Gastroesophageal sphincter (tissue), 3 donors: Measurements from ENCODE around the gene SNRNP40.

Experiments
- POLR2A ChIP-seq, 2 donors: fragments of 450-650 bp; IDR thresholded peaks; one replicate each; pipeline ENCODE4 v1.6.1; 2017; ENCODE audit warnings: antibody characterized with exemption in 2 of 2, mild to moderate bottlenecking in 2 of 2, moderate library complexity in 1 of 2
- POLR2AphosphoS5 ChIP-seq: sonication (generic); formaldehyde crosslinking; IDR thresholded peaks from one replicate; pipeline ENCODE4 v1.6.1; 2017; ENCODE audit warnings: antibody characterized with exemption
- TF ChIP-seq, protein P1 (sequence below), 4 experiments: fragments of 200-600 bp in 2 of 4; fragments of 450-650 bp in 2 of 4; sonication (generic) in 1 of 4; IDR thresholded peaks; one replicate each; pipeline ENCODE4 v1.5.1; 2017 to 2019; ENCODE audit warnings: antibody characterized with exemption in 4 of 4, mild to moderate bottlenecking in 2 of 4, moderate library complexity in 2 of 4

DNA sequence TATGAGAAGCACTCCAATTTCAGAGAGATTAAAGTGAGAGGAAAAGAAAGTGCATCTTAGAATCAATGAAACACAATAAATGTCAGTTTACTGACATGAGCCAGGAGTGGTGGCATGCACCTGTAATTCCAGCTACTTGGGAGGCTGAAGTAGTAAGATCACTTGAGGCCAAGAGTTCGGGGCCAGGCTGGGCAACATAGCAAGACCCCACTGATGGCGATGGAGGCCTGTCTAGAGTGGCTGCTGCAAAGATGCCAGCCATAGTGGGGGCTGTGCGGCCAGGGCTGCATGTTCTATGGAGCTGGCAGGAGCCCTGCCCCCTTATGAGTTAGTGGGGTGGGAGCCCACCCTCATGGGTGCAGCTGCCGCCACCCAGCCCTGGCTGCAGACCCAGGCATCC lies 27.5 kb upstream of the SNRNP40 start:
- no peak for TF ChIP-seq POLR2AphosphoS5
- no peak for TF ChIP-seq POLR2A (IDR thresholded peaks at IDR 0.05)
- TF ChIP-seq, protein P1, sequence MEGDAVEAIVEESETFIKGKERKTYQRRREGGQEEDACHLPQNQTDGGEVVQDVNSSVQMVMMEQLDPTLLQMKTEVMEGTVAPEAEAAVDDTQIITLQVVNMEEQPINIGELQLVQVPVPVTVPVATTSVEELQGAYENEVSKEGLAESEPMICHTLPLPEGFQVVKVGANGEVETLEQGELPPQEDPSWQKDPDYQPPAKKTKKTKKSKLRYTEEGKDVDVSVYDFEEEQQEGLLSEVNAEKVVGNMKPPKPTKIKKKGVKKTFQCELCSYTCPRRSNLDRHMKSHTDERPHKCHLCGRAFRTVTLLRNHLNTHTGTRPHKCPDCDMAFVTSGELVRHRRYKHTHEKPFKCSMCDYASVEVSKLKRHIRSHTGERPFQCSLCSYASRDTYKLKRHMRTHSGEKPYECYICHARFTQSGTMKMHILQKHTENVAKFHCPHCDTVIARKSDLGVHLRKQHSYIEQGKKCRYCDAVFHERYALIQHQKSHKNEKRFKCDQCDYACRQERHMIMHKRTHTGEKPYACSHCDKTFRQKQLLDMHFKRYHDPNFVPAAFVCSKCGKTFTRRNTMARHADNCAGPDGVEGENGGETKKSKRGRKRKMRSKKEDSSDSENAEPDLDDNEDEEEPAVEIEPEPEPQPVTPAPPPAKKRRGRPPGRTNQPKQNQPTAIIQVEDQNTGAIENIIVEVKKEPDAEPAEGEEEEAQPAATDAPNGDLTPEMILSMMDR (IDR thresholded peaks at IDR 0.05), result no peak
